HG02798 (cell line): ENCODE data around the gene ITGA2.

Experiments
- ATAC-seq: cut with Tn5 transposase; IDR thresholded peaks from one replicate; pipeline ENCODE4 v1.9.1; 2021; ENCODE audit warnings: mild to moderate bottlenecking; ENCODE audit not compliant: unreplicated experiment, poor library complexity

Gene ITGA2

DNA sequence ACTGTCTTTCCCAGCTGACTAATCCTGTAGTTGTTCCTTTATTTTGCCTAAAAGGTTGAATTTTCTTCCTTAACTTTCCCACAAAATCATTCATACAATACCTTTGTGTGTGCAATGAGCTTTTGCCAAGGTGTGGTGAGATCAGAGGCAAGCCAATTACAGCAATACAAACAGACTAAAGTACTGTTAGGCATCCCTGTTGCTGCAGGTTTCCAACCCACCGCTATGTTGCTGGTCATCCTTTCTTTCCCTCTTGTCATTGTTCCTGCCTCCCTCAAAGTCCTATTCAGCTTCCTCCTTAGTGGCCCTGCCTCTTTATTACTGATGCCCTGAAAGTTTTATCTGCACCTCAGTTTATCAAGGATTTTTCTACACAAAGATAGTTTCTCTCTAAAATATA is 22.1 kb downstream of the ITGA2 start:
- ATAC-seq: no peak

DNA sequence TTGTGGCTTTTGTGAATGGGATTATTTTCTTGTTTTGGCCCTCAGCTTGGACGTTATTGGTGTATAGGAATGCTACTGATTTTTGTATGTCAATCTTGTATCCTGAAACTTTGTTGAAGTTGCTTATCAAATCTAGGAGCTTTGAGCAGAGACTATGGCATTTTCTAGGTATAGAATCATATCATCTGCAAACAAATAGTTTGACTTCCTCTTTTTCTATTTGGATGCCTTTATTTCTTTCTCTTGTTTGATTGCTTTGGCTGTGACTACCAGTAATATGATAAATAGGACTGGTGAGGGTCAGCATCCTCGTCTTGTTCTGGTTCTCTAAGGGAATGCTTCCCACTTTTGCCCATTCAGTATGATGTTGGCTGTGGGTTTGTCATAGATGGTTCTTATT is 24.7 kb downstream of the ITGA2 start:
- no peak for ATAC-seq

- ATAC-seq: no peak
Measured at GRCh38 chr5:53017383-53017782, 28.2 kb downstream of the ITGA2 start.

GRCh38 chr5:53017794-53018391 is 28.7 kb downstream of the ITGA2 start:
- no peak for ATAC-seq

- no peak for ATAC-seq
Measured at GRCh38 chr5:53019320-53019719, 30.2 kb downstream of the ITGA2 start.

DNA sequence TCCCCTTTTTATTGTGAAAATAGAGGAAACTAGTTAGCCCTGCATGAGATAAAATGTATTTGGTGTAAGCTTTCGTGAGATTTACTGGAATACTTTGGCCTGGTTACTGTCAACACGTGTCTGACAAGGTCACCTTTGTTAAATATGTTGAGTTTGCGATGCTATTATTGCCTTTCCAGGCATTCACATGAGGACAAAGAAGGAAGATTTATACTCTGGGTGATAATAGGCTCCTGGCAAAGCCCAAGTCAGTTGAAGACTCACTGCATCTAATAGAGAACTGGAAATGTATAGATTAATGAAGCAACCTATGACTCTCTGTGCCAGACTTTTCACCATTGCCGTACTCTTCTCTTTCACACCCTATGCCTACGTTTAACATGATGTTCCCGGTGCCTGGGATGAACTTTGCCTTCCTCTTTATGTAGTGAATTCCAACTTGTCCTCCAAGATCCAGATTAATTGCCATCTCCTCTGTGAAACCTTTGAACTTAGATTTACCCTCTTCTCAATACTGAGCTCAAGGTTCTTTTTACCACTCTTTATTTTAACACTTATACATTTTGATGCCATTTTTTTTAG is 33.9 kb downstream of the ITGA2 start:
- no peak for ATAC-seq

GRCh38 chr5:53023969-53024368 is 34.8 kb downstream of the ITGA2 start:
- ATAC-seq: peak; percentile 75

GRCh38 chr5:53024535-53024934 is 35.4 kb downstream of the ITGA2 start:
- ATAC-seq: no peak

DNA sequence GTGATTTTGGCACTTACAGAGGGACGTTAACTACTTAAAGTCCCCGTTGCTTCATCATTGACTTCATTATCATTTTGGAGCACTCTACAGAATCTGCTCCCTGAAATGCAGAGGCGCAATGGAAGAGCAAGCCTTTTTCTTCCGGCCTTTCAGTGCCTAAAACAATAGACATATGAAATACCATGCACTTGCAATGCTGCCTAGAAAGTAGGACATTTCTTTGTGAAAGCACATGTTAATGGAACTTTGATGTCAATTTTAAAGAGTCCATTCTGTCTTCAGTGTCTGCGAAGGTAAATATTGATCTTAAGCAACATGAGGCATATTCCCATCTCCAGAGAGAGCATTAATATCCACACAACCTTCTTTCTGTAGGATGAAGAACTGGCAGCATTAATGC is 36.3 kb downstream of the ITGA2 start:
- ATAC-seq: no peak

- no peak for ATAC-seq
Measured at GRCh38 chr5:53027913-53028312, 38.8 kb downstream of the ITGA2 start.

- no peak for ATAC-seq
Measured at GRCh38 chr5:53029608-53030007, 40.5 kb downstream of the ITGA2 start.

GRCh38 chr5:53030893-53031292 is 41.7 kb downstream of the ITGA2 start:
- ATAC-seq: no peak

DNA sequence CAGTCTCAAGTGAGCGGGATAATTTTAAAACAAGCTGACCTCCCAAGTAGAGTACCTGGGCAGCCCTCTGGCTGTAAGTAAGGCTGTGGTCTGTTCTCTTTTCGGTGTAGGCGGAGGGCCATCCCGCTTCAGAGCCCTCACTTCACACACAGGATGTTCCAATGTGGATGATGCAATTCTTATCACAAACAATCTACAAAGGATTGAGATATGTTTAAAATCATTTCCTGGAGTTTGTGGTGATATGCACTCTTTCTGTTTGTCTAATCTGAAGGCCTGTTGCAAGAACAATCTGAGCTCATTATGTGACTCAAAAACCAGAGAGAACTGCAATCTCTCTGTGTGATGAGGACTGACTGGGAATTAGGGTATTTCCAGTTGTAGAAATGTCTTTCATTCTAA is 42.5 kb downstream of the ITGA2 start:
- ATAC-seq: no peak

DNA sequence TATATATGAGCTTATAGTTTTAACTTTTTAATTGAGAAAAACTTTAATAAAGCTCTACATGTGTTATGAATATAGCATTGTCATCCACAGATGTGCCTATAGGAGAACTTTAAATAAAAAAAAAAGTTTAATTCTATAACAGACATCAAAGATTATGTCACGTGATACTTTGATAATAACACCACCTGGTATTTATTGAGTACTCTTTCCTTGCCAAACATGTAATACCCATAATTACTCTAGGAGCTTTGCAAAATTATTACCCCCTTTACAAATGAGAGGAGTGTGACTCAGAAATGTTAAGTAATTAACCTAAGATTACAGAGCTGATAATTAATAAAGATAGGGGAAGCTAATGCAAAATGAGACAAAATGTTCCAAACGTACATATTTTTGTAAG is 43.0 kb downstream of the ITGA2 start:
- ATAC-seq: no peak

GRCh38 chr5:53034832-53035231 is 45.7 kb downstream of the ITGA2 start:
- no peak for ATAC-seq

DNA sequence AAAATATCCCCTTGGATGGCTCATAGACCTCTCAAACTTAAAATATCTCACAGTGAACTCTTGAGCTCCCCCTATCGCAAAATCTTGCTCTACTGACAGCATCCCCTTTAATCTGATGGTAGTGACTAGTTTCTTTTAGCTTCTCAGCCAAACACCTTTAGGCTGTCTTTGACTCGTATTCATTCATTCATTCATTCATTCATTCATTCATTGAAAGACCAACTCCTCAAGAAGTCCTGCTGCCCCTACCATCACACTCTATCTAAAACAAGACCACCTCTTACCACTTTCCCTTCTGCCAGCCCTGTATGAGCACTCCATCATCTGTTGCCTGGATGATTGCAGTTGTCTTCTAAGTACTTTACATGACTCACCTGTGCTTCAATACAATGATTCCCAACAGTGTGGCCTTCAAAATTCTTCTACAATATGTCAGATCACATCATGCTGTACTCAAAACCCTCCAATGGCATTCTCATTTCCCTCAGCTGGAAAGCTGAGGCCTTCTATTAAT is 46.8 kb downstream of the ITGA2 start:
- peak; percentile 42 for ATAC-seq

DNA sequence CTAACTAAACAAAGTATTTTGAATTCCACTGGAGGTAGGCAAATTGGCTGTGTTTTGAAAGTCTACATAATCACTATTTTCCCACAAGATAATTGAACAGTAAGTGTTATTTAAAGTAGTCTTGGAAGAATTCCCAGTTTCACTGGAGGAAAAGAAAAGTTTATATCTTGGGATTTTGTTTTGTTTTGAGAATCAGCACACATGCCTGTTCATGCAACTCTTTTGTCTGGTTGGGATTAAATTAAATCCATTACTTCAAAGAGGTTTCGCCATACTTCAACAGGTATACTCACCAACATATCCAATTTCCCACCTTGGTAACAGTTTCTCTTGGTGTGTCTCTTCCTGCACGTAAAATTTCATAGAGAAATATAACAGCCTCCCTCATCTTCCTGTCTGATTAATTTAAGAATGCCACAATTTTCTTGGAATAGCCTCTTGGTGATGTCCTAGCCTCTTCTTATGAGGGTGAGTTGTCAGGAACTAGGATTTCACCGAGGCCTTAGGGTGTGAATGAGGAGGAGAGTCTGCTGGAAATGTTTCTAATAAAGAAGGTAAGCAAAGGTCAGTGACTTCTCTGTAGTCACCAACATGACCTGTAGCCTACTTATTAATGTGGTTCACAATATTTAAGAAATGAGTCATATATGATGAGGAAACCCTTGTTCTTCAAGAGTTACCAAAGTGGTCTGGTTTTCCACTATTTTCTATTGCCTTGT is 48.1 kb downstream of the ITGA2 start:
- ATAC-seq: no peak

GRCh38 chr5:53038196-53038847 is 49.2 kb downstream of the ITGA2 start:
- no peak for ATAC-seq

GRCh38 chr5:53039855-53040254 is 50.7 kb downstream of the ITGA2 start:
- ATAC-seq: no peak

- peak; percentile 98 for ATAC-seq
Measured at GRCh38 chr5:53041071-53041692, 52.0 kb downstream of the ITGA2 start.

DNA sequence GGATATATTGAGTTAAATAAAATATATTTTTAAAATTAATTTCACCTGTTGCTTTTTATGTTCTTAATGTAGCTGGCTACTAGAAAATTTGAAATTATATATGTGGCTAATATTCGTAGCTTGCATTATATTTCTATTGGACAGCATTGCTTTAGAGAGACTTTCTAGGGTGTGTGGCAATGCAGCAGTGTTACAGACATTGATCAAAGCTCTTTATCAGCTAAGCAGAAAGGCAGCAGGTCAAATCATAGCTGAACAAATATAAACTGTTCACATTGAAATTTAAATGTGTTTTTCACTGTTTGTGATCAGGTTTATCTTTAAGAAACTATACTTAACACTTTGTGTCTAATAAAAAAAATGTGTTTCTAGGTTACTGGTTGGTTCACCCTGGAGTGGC is 52.6 kb downstream of the ITGA2 start:
- ATAC-seq: no peak
